Natural killer cell treated with Interleukin-12 subunit alpha and Interleukin-12 subunit beta and Interleukin-15 and Interleukin-18, amount 100 ng/mL, for 72 hours (primary cell): ENCODE measurements around the gene GRAP. TPM values are rescaled to one million over a fixed set of nuclear protein-coding genes. Genes with fewer than 3 reads are reported as not detected.
"Not testable (repeated sequence)": the region's sequence is repeated elsewhere in the genome, so short reads cannot be mapped to it uniquely, and the experiment has no call there.

Experiments
- ATAC-seq, 2 donors: fragments of 150-1000 bp; cut with Tn5 transposase in 1 of 2; sonication (Bioruptor Pico), chemical (Tn5 transposase) in 1 of 2; 2 replicates each; pipeline ENCODE4 v1.10.0; 2021
- DNase-seq: peaks from one replicate; pipeline ENCODE4 v3.0.0; 2022; ENCODE audit warnings: low spot score
- H3K27ac Mint-ChIP-seq, 2 donors: 1 replicate in 1 of 2; 2 replicates in 1 of 2; pipeline ENCODE4 v1.8.0; 2022; ENCODE audit warnings: mixed read lengths in 2 of 2, mild to moderate bottlenecking in 1 of 2, moderate library complexity in 1 of 2
- H3K27me3 Mint-ChIP-seq, 2 donors: 1 replicate in 1 of 2; 2 replicates in 1 of 2; pipeline ENCODE4 v1.8.0; 2022; ENCODE audit warnings: mixed read lengths in 2 of 2
- H3K36me3 Mint-ChIP-seq: one replicate; pipeline ENCODE4 v1.8.0; 2022; ENCODE audit warnings: mixed read lengths
- H3K4me1 Mint-ChIP-seq, 2 donors: 1 replicate in 1 of 2; 2 replicates in 1 of 2; pipeline ENCODE4 v1.8.0; 2022; ENCODE audit warnings: low read depth in 2 of 2, mixed read lengths in 2 of 2, mild to moderate bottlenecking in 1 of 2
- H3K4me3 Mint-ChIP-seq: one replicate; pipeline ENCODE4 v1.8.0; 2022; ENCODE audit warnings: mixed read lengths
- H3K9me3 Mint-ChIP-seq: 2 replicates; pipeline ENCODE4 v1.8.0; 2022; ENCODE audit warnings: mixed read lengths
- total RNA-seq, 2 donors: library from RNA; stranded (reverse); gene quantifications; one replicate each; pipeline ENCODE4 v1.2.3, GENCODE V29; 2022

Gene GRAP
- total RNA-seq, 2 donors from 2014 or later = 8.2 to 15.9 TPM

GRCh38 chr17:19062009-19062717, 15.4 kb upstream of the GRAP start:
- H3K27ac Mint-ChIP-seq, H3K4me3 Mint-ChIP-seq: not testable (repeated sequence)
- ATAC-seq = peak; percentile 85 to 87

GRCh38 chr17:19055447-19055846, 8.7 kb upstream of the GRAP start:
- not testable (repeated sequence) for H3K4me1 Mint-ChIP-seq, H3K36me3 Mint-ChIP-seq, H3K9me3 Mint-ChIP-seq, H3K27me3 Mint-ChIP-seq, H3K4me3 Mint-ChIP-seq, H3K27ac Mint-ChIP-seq, DNase-seq
- ATAC-seq = peak; percentile 76 to 77

More at GRCh38 chr17:19062009-19062717, 15.4 kb upstream of the GRAP start:
- not testable (repeated sequence) for H3K27me3 Mint-ChIP-seq, H3K9me3 Mint-ChIP-seq, H3K4me1 Mint-ChIP-seq, H3K36me3 Mint-ChIP-seq
- peak; percentile 90 for DNase-seq

GRCh38 chr17:19048826-19049225, 2.1 kb upstream of the GRAP start:
- not testable (repeated sequence) for H3K27me3 Mint-ChIP-seq, H3K27ac Mint-ChIP-seq, ATAC-seq, DNase-seq, H3K4me3 Mint-ChIP-seq, H3K9me3 Mint-ChIP-seq, H3K36me3 Mint-ChIP-seq, H3K4me1 Mint-ChIP-seq

GRCh38 chr17:19047510-19047909, 753 bp upstream of the GRAP start:
- not testable (repeated sequence) for DNase-seq, H3K27me3 Mint-ChIP-seq, H3K4me3 Mint-ChIP-seq, H3K9me3 Mint-ChIP-seq, ATAC-seq, H3K27ac Mint-ChIP-seq, H3K4me1 Mint-ChIP-seq, H3K36me3 Mint-ChIP-seq

DNA sequence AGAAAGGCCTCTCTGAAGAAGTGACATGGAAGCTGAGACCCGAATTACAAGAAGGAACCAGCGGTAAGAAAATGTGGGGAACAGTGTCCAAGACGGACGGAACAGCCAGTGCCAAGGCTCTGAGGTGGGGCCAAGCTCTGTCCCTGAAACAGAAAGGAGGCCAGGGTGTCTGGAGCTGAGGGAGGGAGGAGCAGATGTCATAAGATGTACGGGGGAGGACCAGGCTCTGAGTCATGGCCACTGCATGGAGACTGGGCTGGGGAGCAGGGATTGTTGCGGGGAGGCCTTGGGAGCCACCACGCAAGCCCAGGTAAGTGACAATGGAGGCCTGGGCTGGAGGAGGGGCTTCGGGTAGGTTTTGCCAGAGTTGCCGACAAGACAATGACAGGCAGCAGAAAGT, 2.1 kb downstream of the GRAP start:
- H3K27me3 Mint-ChIP-seq, H3K36me3 Mint-ChIP-seq, H3K27ac Mint-ChIP-seq, H3K9me3 Mint-ChIP-seq, H3K4me1 Mint-ChIP-seq, DNase-seq, ATAC-seq, H3K4me3 Mint-ChIP-seq: not testable (repeated sequence)

GRCh38 chr17:19043032-19043431, 3.7 kb downstream of the GRAP start:
- not testable (repeated sequence) for H3K27ac Mint-ChIP-seq, H3K9me3 Mint-ChIP-seq, H3K4me1 Mint-ChIP-seq, ATAC-seq, H3K36me3 Mint-ChIP-seq, DNase-seq, H3K27me3 Mint-ChIP-seq, H3K4me3 Mint-ChIP-seq

DNA sequence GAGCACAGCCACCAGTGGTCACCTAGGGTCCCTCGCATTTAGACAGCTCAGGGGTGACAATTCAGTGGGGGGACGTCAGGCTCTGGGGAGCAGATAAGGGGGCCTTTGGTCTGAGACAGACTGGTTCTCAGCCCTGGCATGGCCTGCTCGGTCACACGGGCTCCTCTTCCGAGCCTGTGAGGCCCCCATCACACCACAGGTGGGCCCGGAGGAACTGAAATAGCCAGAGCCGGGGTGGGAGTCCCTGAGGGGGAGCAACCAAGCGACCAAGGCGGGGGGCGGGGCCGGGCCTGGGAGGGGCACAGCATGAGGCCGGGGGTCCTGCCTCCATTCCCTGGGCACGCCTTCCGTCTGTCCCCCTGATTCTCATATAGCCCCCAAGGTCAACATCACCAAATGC, 4.4 kb downstream of the GRAP start:
- H3K4me1 Mint-ChIP-seq, H3K4me3 Mint-ChIP-seq, H3K27ac Mint-ChIP-seq, DNase-seq, H3K36me3 Mint-ChIP-seq, ATAC-seq, H3K27me3 Mint-ChIP-seq, H3K9me3 Mint-ChIP-seq: not testable (repeated sequence)

- H3K4me3 Mint-ChIP-seq, H3K36me3 Mint-ChIP-seq, H3K4me1 Mint-ChIP-seq, H3K27me3 Mint-ChIP-seq, ATAC-seq, H3K9me3 Mint-ChIP-seq, H3K27ac Mint-ChIP-seq, DNase-seq: not testable (repeated sequence)
Observed at GRCh38 chr17:19041871-19042270, 4.9 kb downstream of the GRAP start.

GRCh38 chr17:19040350-19040749, 6.4 kb downstream of the GRAP start:
- ATAC-seq, DNase-seq, H3K4me1 Mint-ChIP-seq: not testable (repeated sequence)

DNA sequence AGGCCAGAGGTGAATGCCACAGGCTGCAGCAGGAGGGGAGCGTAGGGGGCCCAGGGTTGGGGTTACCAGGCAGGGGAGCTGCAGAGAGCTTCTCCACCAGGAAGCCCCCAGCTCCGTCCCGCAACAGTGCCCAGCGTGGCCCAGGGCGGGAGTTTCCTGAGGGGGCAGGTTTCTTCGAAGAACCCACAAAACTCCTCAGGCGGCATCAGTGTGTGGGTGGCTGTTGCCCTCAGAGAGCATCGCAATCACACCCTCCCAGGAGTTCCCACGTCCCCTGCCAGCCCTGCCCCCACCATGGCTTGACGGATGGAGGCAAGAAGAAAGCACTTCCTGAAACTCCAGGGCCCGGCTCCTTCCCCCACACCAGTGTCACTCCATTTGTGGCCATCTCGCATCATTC, 8.0 kb downstream of the GRAP start:
- peak in 1 of 2 donors; percentile 30 for ATAC-seq

More at GRCh38 chr17:19040350-19040749, 6.4 kb downstream of the GRAP start:
- H3K36me3 Mint-ChIP-seq, H3K9me3 Mint-ChIP-seq, H3K4me3 Mint-ChIP-seq, H3K27me3 Mint-ChIP-seq, H3K27ac Mint-ChIP-seq: not testable (repeated sequence)

DNA sequence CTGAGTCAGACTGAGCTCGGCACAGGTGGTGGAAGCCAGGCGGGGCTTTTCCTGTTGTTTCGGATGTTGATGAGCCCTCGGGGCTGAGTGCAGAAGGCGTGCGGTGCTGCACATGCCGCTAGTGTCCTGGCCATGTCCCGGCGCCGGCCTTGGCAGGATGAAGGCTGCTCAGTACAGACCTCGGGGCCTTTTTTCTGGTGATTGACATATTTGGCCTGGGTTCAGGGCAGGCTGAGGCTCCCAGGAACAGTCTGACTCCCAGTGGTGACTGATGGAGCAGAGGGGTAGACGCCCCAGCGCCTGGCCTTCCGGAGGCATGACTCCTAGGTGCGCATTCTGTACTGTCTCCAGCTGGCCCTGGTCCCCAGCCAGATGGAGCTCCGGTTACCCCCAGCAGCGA, 8.8 kb downstream of the GRAP start:
- H3K36me3 Mint-ChIP-seq, H3K4me1 Mint-ChIP-seq, DNase-seq, H3K27me3 Mint-ChIP-seq, ATAC-seq, H3K9me3 Mint-ChIP-seq, H3K27ac Mint-ChIP-seq, H3K4me3 Mint-ChIP-seq: not testable (repeated sequence)

More for the DNA sequence above, 8.0 kb downstream of the GRAP start:
- not testable (repeated sequence) for H3K4me1 Mint-ChIP-seq, H3K27ac Mint-ChIP-seq, H3K9me3 Mint-ChIP-seq, H3K36me3 Mint-ChIP-seq, H3K27me3 Mint-ChIP-seq, DNase-seq, H3K4me3 Mint-ChIP-seq

DNA sequence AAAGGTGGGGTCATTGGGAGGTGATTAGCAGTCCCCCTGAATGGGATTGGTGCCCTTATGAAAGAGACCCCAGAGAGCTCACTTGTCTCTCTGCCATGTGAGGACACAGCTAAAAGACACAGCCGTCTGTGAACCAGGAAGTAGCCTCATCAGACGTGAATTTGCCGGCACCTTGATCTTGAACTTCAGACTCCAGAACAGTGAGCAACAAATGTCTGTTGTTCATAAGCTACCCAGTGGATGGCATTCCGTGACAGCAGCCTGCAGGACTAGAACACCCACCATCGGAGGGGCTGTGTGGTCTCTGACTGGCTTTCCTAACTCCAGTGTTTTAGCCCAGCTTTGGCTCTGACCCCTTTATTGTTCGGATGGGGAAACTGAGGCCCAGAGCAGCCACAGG, 9.2 kb downstream of the GRAP start:
- ATAC-seq, H3K9me3 Mint-ChIP-seq, H3K4me3 Mint-ChIP-seq, H3K27ac Mint-ChIP-seq, H3K27me3 Mint-ChIP-seq, H3K4me1 Mint-ChIP-seq, H3K36me3 Mint-ChIP-seq, DNase-seq: not testable (repeated sequence)

GRCh38 chr17:19036186-19036585, 10.6 kb downstream of the GRAP start:
- H3K27ac Mint-ChIP-seq, DNase-seq, H3K4me1 Mint-ChIP-seq, H3K27me3 Mint-ChIP-seq, H3K36me3 Mint-ChIP-seq, ATAC-seq, H3K9me3 Mint-ChIP-seq, H3K4me3 Mint-ChIP-seq: not testable (repeated sequence)

- H3K27ac Mint-ChIP-seq, H3K4me3 Mint-ChIP-seq, DNase-seq, H3K36me3 Mint-ChIP-seq, H3K27me3 Mint-ChIP-seq, H3K4me1 Mint-ChIP-seq, H3K9me3 Mint-ChIP-seq: not testable (repeated sequence)
- ATAC-seq = peak; percentile 84 to 85
Observed at GRCh38 chr17:19032377-19032988, 14.3 kb downstream of the GRAP start.

- peak; percentile 84 to 87 for ATAC-seq
- not testable (repeated sequence) for H3K4me3 Mint-ChIP-seq, H3K27me3 Mint-ChIP-seq
Observed at GRCh38 chr17:19031729-19032128, 15.0 kb downstream of the GRAP start.

More at GRCh38 chr17:19031729-19032128, 15.0 kb downstream of the GRAP start:
- not testable (repeated sequence) for H3K27ac Mint-ChIP-seq, H3K9me3 Mint-ChIP-seq, H3K36me3 Mint-ChIP-seq, H3K4me1 Mint-ChIP-seq
- peak; percentile 65 for DNase-seq
